HEK293 (cell line): Measurements from ENCODE around the gene NCKAP5.

Experiments
- CTCF ChIA-PET: fragments of 350-600 bp; formaldehyde crosslinking; extraction: SDS; loops from one replicate; lab custom pipeline; 2021; ENCODE audit warnings: antibody characterized with exemption; lab: Yijun Ruan, JAX
- POLR2A ChIA-PET: fragments of 300-600 bp; formaldehyde crosslinking; extraction: SDS; loops from one replicate; lab custom pipeline; 2020; ENCODE audit warnings: antibody characterized with exemption, inconsistent platforms; lab: Yijun Ruan, JAX
- H3K27ac ChIP-seq: fragments of 200-500 bp; sonication (Bioruptor generic); 2 replicates; pipeline ENCODE4 v1.5.1; 2014; ENCODE audit warnings: low read depth, low read length, control low read depth, inconsistent platforms; ENCODE audit errors: extremely low read depth
- H3K36me3 ChIP-seq, 2 experiments: fragments of 200-500 bp in 1 of 2; sonication (Bioruptor generic) in 1 of 2; 1 replicate in 1 of 2; 2 replicates in 1 of 2; pipeline ENCODE4 v1.5.1; 2014 to 2017; ENCODE audit warnings: inconsistent platforms in 2 of 2, low read length in 2 of 2; ENCODE audit not compliant: control insufficient read depth in 2 of 2, insufficient read depth in 1 of 2
- H3K4me1 ChIP-seq: fragments of 200-500 bp; sonication (Bioruptor generic); 2 replicates; pipeline ENCODE4 v1.5.1; 2014; ENCODE audit warnings: mild to moderate bottlenecking, low read length, inconsistent platforms; ENCODE audit not compliant: control insufficient read depth, insufficient read depth
- H3K4me3 ChIP-seq: 2 replicates; pipeline ENCODE4 v1.5.1; 2011; ENCODE audit warnings: low read depth, mild to moderate bottlenecking, control low read depth, low read length, moderate library complexity
- H3K9me3 ChIP-seq: fragments of 200-500 bp; sonication (Bioruptor generic); 2 replicates; pipeline ENCODE4 v1.5.1; 2014; ENCODE audit warnings: low read depth, low read length, inconsistent platforms; ENCODE audit not compliant: control insufficient read depth, insufficient read depth
- FEZF1 ChIP-seq: fragments of 450-650 bp; formaldehyde crosslinking; IDR thresholded peaks from 2 replicates; pipeline ENCODE4 v1.5.1; 2016; ENCODE audit warnings: missing biosample characterization, missing genetic modification characterization
- HOXD13 ChIP-seq: sonication (generic); formaldehyde crosslinking; IDR thresholded peaks from 2 replicates; pipeline ENCODE4 v1.8.0; 2022; ENCODE audit warnings: missing genetic modification reagents, borderline replicate concordance
- MEIS1 ChIP-seq: sonication (generic); formaldehyde crosslinking; IDR thresholded peaks from 2 replicates; pipeline ENCODE4 v1.8.1; 2022; ENCODE audit warnings: missing genetic modification reagents, mild to moderate bottlenecking, borderline replicate concordance
- OSR2 ChIP-seq: fragments of 450-650 bp; formaldehyde crosslinking; IDR thresholded peaks from 2 replicates; pipeline ENCODE4 v1.5.1; 2016; ENCODE audit warnings: missing biosample characterization, missing genetic modification characterization
- TSHZ1 ChIP-seq: fragments of 450-650 bp; formaldehyde crosslinking; IDR thresholded peaks from 2 replicates; pipeline ENCODE4 v1.5.1; 2016; ENCODE audit warnings: missing biosample characterization, missing genetic modification characterization, borderline replicate concordance
- YY2 ChIP-seq: fragments of 450-650 bp; formaldehyde crosslinking; IDR thresholded peaks from 2 replicates; pipeline ENCODE4 v1.5.1; 2016; ENCODE audit warnings: missing biosample characterization, missing genetic modification characterization
- ZBTB21 ChIP-seq: fragments of 450-650 bp; formaldehyde crosslinking; IDR thresholded peaks from 2 replicates; pipeline ENCODE4 v1.5.1; 2017; ENCODE audit warnings: missing biosample characterization, missing genetic modification characterization
- ZBTB6 ChIP-seq: fragments of 450-650 bp; formaldehyde crosslinking; IDR thresholded peaks from 2 replicates; pipeline ENCODE4 v1.5.1; 2017; ENCODE audit warnings: missing biosample characterization, missing genetic modification characterization
- ZFHX2 ChIP-seq: fragments of 450-650 bp; formaldehyde crosslinking; conservative IDR thresholded peaks from 2 replicates; pipeline ENCODE4 v1.5.1; 2016; ENCODE audit warnings: missing biosample characterization, missing genetic modification characterization
- ZNF121 ChIP-seq: fragments of 450-650 bp; formaldehyde crosslinking; IDR thresholded peaks from 2 replicates; pipeline ENCODE4 v1.5.1; 2016; ENCODE audit warnings: missing biosample characterization, missing genetic modification characterization
- ZNF140 ChIP-seq: fragments of 450-650 bp; formaldehyde crosslinking; IDR thresholded peaks from 2 replicates; pipeline ENCODE4 v1.5.1; 2016; ENCODE audit warnings: missing biosample characterization, missing genetic modification characterization
- ZNF174 ChIP-seq: fragments of 450-650 bp; formaldehyde crosslinking; IDR thresholded peaks from 2 replicates; pipeline ENCODE4 v1.5.0; 2017; ENCODE audit warnings: missing biosample characterization, mild to moderate bottlenecking, missing genetic modification characterization
- ZNF280D ChIP-seq: fragments of 450-650 bp; formaldehyde crosslinking; IDR thresholded peaks from 2 replicates; pipeline ENCODE4 v1.5.1; 2016; ENCODE audit warnings: missing biosample characterization, missing genetic modification characterization
- ZNF311 ChIP-seq: fragments of 450-650 bp; formaldehyde crosslinking; IDR thresholded peaks from 2 replicates; pipeline ENCODE4 v1.5.1; 2017; ENCODE audit warnings: missing biosample characterization, missing genetic modification characterization, borderline replicate concordance
- ZNF433 ChIP-seq: fragments of 450-650 bp; formaldehyde crosslinking; IDR thresholded peaks from 2 replicates; pipeline ENCODE4 v1.5.1; 2016; ENCODE audit warnings: missing biosample characterization, missing genetic modification characterization, low read depth
- ZNF518A ChIP-seq: fragments of 450-650 bp; formaldehyde crosslinking; conservative IDR thresholded peaks from 2 replicates; pipeline ENCODE4 v1.5.1; 2016; ENCODE audit warnings: low read depth, missing biosample characterization, missing genetic modification characterization
- ZNF529 ChIP-seq: fragments of 450-650 bp; formaldehyde crosslinking; IDR thresholded peaks from 2 replicates; pipeline ENCODE4 v1.5.1; 2017; ENCODE audit warnings: missing genetic modification characterization, missing biosample characterization; ENCODE audit not compliant: insufficient replicate concordance
- ZNF626 ChIP-seq: fragments of 450-650 bp; sonication (Bioruptor Pico); formaldehyde crosslinking; IDR thresholded peaks from 2 replicates; pipeline ENCODE4 v1.5.1; 2018; ENCODE audit warnings: missing biosample characterization, missing genetic modification characterization, inconsistent platforms
- ZNF692 ChIP-seq: fragments of 450-650 bp; formaldehyde crosslinking; IDR thresholded peaks from 2 replicates; pipeline ENCODE4 v1.5.1; 2016; ENCODE audit warnings: missing biosample characterization, missing genetic modification characterization

Gene NCKAP5

GRCh38 chr2:132871831-132872230, 696.4 kb downstream of the NCKAP5 start (continued):
- no peak for TF ChIP-seq ZNF518A (tag by site-specific recombination)
- TF ChIP-seq ZNF433 (tag by site-specific recombination), result no peak
- TF ChIP-seq YY2 (tag by site-specific recombination), result no peak

- TF ChIP-seq ZNF140 (tag by site-specific recombination), result no peak
- no peak for TF ChIP-seq ZNF626 (tag by site-specific recombination)
- no peak for TF ChIP-seq TSHZ1 (tag by site-specific recombination)
- no peak for TF ChIP-seq ZNF174 (tag by site-specific recombination)
- TF ChIP-seq ZNF529 (tag by site-specific recombination), result no peak
- TF ChIP-seq ZBTB21 (tag by site-specific recombination), result no peak
- TF ChIP-seq ZBTB6 (tag by site-specific recombination), result no peak
- no peak for TF ChIP-seq ZNF280D
- no peak for TF ChIP-seq ZFHX2 (tag by site-specific recombination)
- no peak for TF ChIP-seq MEIS1 (CRISPR knock-in tag)
- no peak for TF ChIP-seq FEZF1 (tag by site-specific recombination)
- TF ChIP-seq ZNF121 (tag by site-specific recombination), result no peak
- no peak for TF ChIP-seq ZNF692 (tag by site-specific recombination)
- TF ChIP-seq ZNF311, result no peak
- no peak for TF ChIP-seq OSR2 (tag by site-specific recombination)
- no peak for TF ChIP-seq HOXD13 (CRISPR knock-in tag)
- no peak overlapping the region for H3K4me3 ChIP-seq
- H3K36me3 ChIP-seq, result no peaks in the 10 kb centered on the region
- CTCF ChIA-PET, result no interaction called here
- POLR2A ChIA-PET, result interaction anchor here (0.7 kb wide), 1 partner anchor 47 kb away, joined by 3 read pairs; no protein-coding TSS in a partner anchor
- no peak overlapping the region for H3K27ac ChIP-seq
- H3K4me1 ChIP-seq, result no peaks in the 10 kb centered on the region
- no peaks in the 10 kb centered on the region for H3K9me3 ChIP-seq
Observed at GRCh38 chr2:132863961-132864360, 704.3 kb downstream of the NCKAP5 start.
